ENCODE data around the gene CCP110.

CCP110 gene

DNA sequence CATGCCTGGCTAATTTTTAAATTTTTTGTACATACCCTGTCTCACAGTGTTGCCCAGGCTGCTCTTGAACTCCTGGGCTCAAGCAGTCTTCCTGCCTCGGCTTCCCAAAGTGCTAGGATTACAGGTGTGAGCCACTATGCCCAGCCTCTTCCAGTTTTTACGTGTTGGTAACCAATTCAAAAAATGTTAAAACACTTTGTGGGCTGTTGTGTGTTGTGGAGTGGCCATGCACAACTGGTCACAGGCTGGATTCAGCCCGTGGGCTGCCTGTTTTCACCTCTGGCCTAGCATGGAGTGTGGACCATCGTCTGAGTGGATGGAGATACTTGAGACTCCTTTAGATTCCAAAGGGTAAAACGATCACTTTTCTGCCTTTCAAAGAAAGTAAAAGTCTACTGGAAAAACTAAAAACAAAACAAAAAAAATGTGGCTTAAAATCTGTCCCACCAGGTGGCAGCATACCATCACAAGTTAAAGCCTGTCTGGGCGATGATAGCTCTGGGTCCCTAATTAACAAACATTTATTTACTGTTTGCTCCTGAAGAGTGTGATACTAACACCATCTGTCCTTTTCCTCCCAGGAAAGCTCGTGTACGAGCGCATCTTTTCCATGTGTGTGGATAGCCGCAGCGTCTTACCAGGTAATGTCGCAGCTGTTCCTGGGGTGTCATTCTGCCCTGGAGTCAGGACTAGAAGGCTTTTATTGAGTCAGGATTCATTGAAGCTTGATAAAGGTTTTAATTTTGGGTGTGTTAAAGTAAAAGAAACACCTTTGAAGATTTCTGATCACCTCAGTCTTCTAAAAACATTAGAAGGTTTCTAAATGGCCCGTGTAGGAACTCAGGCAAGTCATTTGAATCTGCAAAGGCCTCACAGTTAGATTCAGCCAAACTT lies 77.6 kb downstream of the CCP110 start:
- DNase-seq: no peak

Data from NCI-H1105 (cell line).